GM23338 (cell line): ENCODE results near the gene ISG15. TPM values are rescaled to one million over a fixed set of nuclear protein-coding genes. Genes with fewer than 3 reads are reported as not detected.

Source experiments
- ATAC-seq: fragments of 200-7000 bp; cut with Tn5 transposase; 3 replicates; pipeline ENCODE4 v1.9.1; 2020
- DNase-seq: peaks from one replicate; pipeline ENCODE4 v3.0.0-alpha.2; 2015; ENCODE audit warnings: low spot score
- H2AFZ ChIP-seq: fragments of 200-600 bp; sonication (generic); 2 replicates; pipeline ENCODE4 v1.8.0; 2016; ENCODE audit warnings: antibody characterized with exemption, mild to moderate bottlenecking, moderate library complexity
- H3F3A ChIP-seq: fragments of 200-600 bp; sonication (generic); replicated peaks from 2 replicates; pipeline ENCODE4 v1.8.0; 2017; ENCODE audit warnings: antibody characterized with exemption, mixed run types, low read depth
- H3K27ac ChIP-seq: fragments of 200-600 bp; sonication (generic); 2 replicates; pipeline ENCODE4 v1.6.1; 2016; ENCODE audit warnings: low read depth
- H3K27me3 ChIP-seq: fragments of 200-600 bp; sonication (generic); 2 replicates; pipeline ENCODE4 v1.8.0; 2016; ENCODE audit warnings: mild to moderate bottlenecking, mixed run types, moderate library complexity; ENCODE audit not compliant: insufficient read depth
- H3K36me3 ChIP-seq: fragments of 200-600 bp; sonication (generic); 2 replicates; pipeline ENCODE4 v1.8.0; 2016; ENCODE audit warnings: mild to moderate bottlenecking; ENCODE audit not compliant: insufficient read depth
- H3K4me1 ChIP-seq: fragments of 200-600 bp; sonication (generic); 2 replicates; pipeline ENCODE4 v1.8.0; 2016; ENCODE audit warnings: mild to moderate bottlenecking, moderate library complexity; ENCODE audit not compliant: insufficient read depth
- H3K4me2 ChIP-seq: fragments of 200-600 bp; sonication (generic); 2 replicates; pipeline ENCODE4 v1.7.1; 2017; ENCODE audit warnings: mixed run types
- H3K4me3 ChIP-seq: fragments of 200-600 bp; sonication (generic); 2 replicates; pipeline ENCODE4 v1.6.1; 2016; ENCODE audit warnings: mixed run types
- H3K79me2 ChIP-seq: fragments of 200-600 bp; sonication (generic); replicated peaks from 2 replicates; pipeline ENCODE4 v1.8.0; 2017; ENCODE audit warnings: mild to moderate bottlenecking; ENCODE audit not compliant: insufficient read depth
- H3K9me2 ChIP-seq: fragments of 200-600 bp; sonication (generic); 2 replicates; pipeline ENCODE4 v1.8.0; 2017; ENCODE audit not compliant: insufficient read depth
- H4K20me1 ChIP-seq: fragments of 200-600 bp; sonication (generic); replicated peaks from 2 replicates; pipeline ENCODE4 v1.8.0; 2017; ENCODE audit warnings: mild to moderate bottlenecking; ENCODE audit not compliant: insufficient read depth
- H3K27ac Mint-ChIP-seq: 2 replicates; pipeline ENCODE4 v1.8.0; 2020; ENCODE audit warnings: inconsistent platforms, mild to moderate bottlenecking, moderate library complexity, mixed read lengths
- H3K27me3 Mint-ChIP-seq: 3 replicates; pipeline ENCODE4 v1.8.0; 2022; ENCODE audit warnings: low read depth, mild to moderate bottlenecking, moderate library complexity, mixed read lengths, inconsistent platforms; ENCODE audit not compliant: insufficient read depth, poor library complexity
- H3K36me3 Mint-ChIP-seq: 3 replicates; pipeline ENCODE4 v1.8.0; 2021; ENCODE audit warnings: low read depth, mild to moderate bottlenecking, inconsistent platforms, moderate library complexity, mixed read lengths
- H3K4me1 Mint-ChIP-seq: 3 replicates; pipeline ENCODE4 v1.8.0; 2020; ENCODE audit warnings: mild to moderate bottlenecking, inconsistent platforms, mixed read lengths
- H3K4me3 Mint-ChIP-seq: 3 replicates; pipeline ENCODE4 v1.8.0; 2021; ENCODE audit warnings: moderate library complexity, mild to moderate bottlenecking, inconsistent platforms, mixed read lengths
- H3K9me3 Mint-ChIP-seq: 3 replicates; pipeline ENCODE4 v1.8.0; 2020; ENCODE audit warnings: moderate library complexity, mild to moderate bottlenecking, inconsistent platforms, mixed read lengths
- CREB1 ChIP-seq: fragments of 250-450 bp; sonication (Bioruptor Pico); IDR thresholded peaks from 2 replicates; pipeline ENCODE4 v1.5.0; 2020; ENCODE audit warnings: low read depth, mild to moderate bottlenecking, moderate library complexity
- EZH2phosphoT487 ChIP-seq: fragments of 200-600 bp; sonication (generic); IDR thresholded peaks from one replicate; pipeline ENCODE4 v1.8.1; 2018; ENCODE audit warnings: antibody characterized with exemption; ENCODE audit not compliant: unreplicated experiment
- JUNB ChIP-seq: IDR thresholded peaks from one replicate; pipeline ENCODE4 v1.6.1; 2016; ENCODE audit warnings: antibody characterized with exemption; ENCODE audit not compliant: unreplicated experiment
- NANOG ChIP-seq: IDR thresholded peaks from 2 replicates; pipeline ENCODE4 v1.6.1; 2016; ENCODE audit warnings: antibody characterized with exemption, borderline replicate concordance
- POLR2AphosphoS5 ChIP-seq: IDR thresholded peaks from 2 replicates; pipeline ENCODE4 v1.6.1; 2016; ENCODE audit warnings: antibody characterized with exemption, low read depth
- STAT1 ChIP-seq: IDR thresholded peaks from one replicate; pipeline ENCODE4 v1.6.1; 2016; ENCODE audit warnings: antibody characterized with exemption; ENCODE audit not compliant: unreplicated experiment
- ZNF114 ChIP-seq: fragments of 250-450 bp; sonication (Bioruptor Pico); IDR thresholded peaks from 2 replicates; pipeline ENCODE4 v1.5.0; 2020; ENCODE audit warnings: mild to moderate bottlenecking, moderate library complexity
- polyA plus RNA-seq: library from polyadenylated mRNA; unstranded; fragments of >200 nt; fragmentation: Nextera tagmentation; extraction: Ambion mirVana; gene quantifications from 2 replicates; pipeline ENCODE4 v1.2.1, GENCODE V29; 2016
- total RNA-seq: library from RNA; depleted of rRNA; stranded (reverse); fragments of >200 nt; shearing (Covaris generic); gene quantifications from 2 replicates; pipeline ENCODE4 v1.2.3, GENCODE V29; 2014
- TF ChIP-seq, protein P1 (sequence below), 2 experiments: fragments of 200-600 bp in 1 of 2; sonication (generic) in 1 of 2; conservative IDR thresholded peaks; 2 replicates each; pipeline versions ENCODE4 v1.5.1 to v1.6.1; 2016 to 2017; ENCODE audit warnings: antibody characterized with exemption in 2 of 2, low read depth in 2 of 2, mild to moderate bottlenecking in 2 of 2, moderate library complexity in 1 of 2
- TF ChIP-seq, protein P2 (sequence below): IDR thresholded peaks from one replicate; pipeline ENCODE4 v1.6.1; 2018; ENCODE audit warnings: antibody characterized with exemption; ENCODE audit not compliant: unreplicated experiment

The ISG15 gene
- total and polyA plus RNA-seq, 2 experiments from 2014 or later = 52.9 to 101 TPM

DNA sequence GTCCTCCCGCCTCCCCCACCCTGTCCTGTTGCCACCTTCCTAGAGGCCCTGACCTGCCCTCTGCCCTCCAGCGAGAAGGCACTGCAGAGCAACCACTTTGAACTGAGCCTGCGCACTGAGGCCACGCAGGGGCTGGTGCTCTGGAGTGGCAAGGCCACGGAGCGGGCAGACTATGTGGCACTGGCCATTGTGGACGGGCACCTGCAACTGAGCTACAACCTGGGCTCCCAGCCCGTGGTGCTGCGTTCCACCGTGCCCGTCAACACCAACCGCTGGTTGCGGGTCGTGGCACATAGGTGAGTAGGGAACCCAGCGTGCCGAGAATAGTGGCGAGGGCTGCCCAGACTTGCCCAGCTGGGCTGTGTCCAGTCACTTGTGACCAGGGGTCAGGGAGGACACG, 40.4 kb downstream of the ISG15 start (continued):
- TF ChIP-seq, protein P1, sequence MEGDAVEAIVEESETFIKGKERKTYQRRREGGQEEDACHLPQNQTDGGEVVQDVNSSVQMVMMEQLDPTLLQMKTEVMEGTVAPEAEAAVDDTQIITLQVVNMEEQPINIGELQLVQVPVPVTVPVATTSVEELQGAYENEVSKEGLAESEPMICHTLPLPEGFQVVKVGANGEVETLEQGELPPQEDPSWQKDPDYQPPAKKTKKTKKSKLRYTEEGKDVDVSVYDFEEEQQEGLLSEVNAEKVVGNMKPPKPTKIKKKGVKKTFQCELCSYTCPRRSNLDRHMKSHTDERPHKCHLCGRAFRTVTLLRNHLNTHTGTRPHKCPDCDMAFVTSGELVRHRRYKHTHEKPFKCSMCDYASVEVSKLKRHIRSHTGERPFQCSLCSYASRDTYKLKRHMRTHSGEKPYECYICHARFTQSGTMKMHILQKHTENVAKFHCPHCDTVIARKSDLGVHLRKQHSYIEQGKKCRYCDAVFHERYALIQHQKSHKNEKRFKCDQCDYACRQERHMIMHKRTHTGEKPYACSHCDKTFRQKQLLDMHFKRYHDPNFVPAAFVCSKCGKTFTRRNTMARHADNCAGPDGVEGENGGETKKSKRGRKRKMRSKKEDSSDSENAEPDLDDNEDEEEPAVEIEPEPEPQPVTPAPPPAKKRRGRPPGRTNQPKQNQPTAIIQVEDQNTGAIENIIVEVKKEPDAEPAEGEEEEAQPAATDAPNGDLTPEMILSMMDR (conservative IDR thresholded peaks at IDR 0.05; ENCODE audit: low read depth in 2 of 2) = no peak
- TF ChIP-seq POLR2AphosphoS5 (no peak), EZH2phosphoT487 (no peak)
- TF ChIP-seq, protein P2, sequence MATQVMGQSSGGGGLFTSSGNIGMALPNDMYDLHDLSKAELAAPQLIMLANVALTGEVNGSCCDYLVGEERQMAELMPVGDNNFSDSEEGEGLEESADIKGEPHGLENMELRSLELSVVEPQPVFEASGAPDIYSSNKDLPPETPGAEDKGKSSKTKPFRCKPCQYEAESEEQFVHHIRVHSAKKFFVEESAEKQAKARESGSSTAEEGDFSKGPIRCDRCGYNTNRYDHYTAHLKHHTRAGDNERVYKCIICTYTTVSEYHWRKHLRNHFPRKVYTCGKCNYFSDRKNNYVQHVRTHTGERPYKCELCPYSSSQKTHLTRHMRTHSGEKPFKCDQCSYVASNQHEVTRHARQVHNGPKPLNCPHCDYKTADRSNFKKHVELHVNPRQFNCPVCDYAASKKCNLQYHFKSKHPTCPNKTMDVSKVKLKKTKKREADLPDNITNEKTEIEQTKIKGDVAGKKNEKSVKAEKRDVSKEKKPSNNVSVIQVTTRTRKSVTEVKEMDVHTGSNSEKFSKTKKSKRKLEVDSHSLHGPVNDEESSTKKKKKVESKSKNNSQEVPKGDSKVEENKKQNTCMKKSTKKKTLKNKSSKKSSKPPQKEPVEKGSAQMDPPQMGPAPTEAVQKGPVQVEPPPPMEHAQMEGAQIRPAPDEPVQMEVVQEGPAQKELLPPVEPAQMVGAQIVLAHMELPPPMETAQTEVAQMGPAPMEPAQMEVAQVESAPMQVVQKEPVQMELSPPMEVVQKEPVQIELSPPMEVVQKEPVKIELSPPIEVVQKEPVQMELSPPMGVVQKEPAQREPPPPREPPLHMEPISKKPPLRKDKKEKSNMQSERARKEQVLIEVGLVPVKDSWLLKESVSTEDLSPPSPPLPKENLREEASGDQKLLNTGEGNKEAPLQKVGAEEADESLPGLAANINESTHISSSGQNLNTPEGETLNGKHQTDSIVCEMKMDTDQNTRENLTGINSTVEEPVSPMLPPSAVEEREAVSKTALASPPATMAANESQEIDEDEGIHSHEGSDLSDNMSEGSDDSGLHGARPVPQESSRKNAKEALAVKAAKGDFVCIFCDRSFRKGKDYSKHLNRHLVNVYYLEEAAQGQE = no peak

DNA sequence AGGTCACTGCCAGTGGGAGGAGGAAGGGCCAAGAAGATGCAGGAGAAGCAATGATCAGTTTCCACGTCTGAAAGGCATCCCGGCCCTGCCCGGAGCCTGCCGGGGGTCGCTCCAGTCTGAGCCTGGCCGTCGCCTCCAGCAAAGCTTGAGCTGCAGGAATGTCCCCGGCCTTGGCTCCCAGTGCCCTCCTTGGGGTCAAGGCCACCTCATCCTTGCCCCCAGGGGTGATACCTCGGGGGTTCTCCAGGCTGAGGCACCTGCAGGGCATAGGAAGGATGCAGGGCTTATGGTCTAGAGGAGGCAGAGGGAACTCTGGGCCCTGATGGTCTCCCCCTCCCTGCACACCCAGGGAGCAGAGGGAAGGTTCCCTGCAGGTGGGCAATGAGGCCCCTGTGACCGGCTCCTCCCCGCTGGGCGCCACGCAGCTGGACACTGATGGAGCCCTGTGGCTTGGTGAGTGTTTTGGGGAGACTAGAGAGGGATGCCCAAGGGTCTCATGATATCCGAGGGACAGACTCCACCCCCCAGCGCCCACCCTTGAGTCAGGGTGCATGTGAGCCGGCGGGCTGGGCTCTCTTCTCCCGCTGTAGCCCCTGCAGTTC, 40.9 kb downstream of the ISG15 start:
- Histone ChIP-seq H4K20me1 (no peaks in the 10 kb centered on the region; the same call in 1 of the 2 replicates), H2AFZ (no peak overlapping the region), H3K4me1 (no peaks in the 10 kb centered on the region; the same call in 1 of the 2 replicates), H3K4me2 (no peak overlapping the region), H3F3A (0 out of 2 replicates have a peak, but pooled peaks cover 13% of the 10 kb centered on the region), H3K4me3 (no peak overlapping the region), H3K9me2 (no peaks in the 10 kb centered on the region), H3K79me2 (no peaks in the 10 kb centered on the region), H3K27ac (no peak overlapping the region), H3K27me3 (peaks cover 18% of the 10 kb centered on the region), H3K36me3 (peaks cover 4% of the 10 kb centered on the region; the same call in 1 of the 2 replicates)
- H3K36me3 Mint-ChIP-seq = peaks cover 18% of the 10 kb centered on the region
- H3K4me1 Mint-ChIP-seq = peaks cover 3% of the 10 kb centered on the region; the same call in 2 of the 3 replicates
- no peak for TF ChIP-seq STAT1
- TF ChIP-seq JUNB = no peak
- TF ChIP-seq NANOG = no peak
- DNase-seq (no peak), ATAC-seq (no peak)
- H3K9me3 Mint-ChIP-seq = peaks cover 2% of the 10 kb centered on the region; the same call in 1 of the 3 replicates
- no peak overlapping the region for H3K4me3 Mint-ChIP-seq
- H3K27me3 Mint-ChIP-seq = peaks cover 27% of the 10 kb centered on the region
- no peak overlapping the region for H3K27ac Mint-ChIP-seq

DNA sequence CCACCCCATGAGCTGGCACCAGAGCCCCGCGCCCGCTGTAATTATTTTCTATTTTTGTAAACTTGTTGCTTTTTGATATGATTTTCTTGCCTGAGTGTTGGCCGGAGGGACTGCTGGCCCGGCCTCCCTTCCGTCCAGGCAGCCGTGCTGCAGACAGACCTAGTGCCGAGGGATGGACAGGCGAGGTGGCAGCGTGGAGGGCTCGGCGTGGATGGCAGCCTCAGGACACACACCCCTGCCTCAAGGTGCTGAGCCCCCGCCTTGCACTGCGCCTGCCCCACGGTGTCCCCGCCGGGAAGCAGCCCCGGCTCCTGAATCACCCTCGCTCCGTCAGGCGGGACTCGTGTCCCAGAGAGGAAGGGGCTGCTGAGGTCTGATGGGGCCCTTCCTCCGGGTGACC, 41.7 kb downstream of the ISG15 start:
- Mint-ChIP-seq H3K9me3 (peaks cover 2% of the 10 kb centered on the region; the same call in 1 of the 3 replicates), H3K36me3 (peaks cover 18% of the 10 kb centered on the region), H3K27me3 (peaks cover 28% of the 10 kb centered on the region), H3K27ac (no peak overlapping the region), H3K4me3 (no peak overlapping the region), H3K4me1 (peaks cover 3% of the 10 kb centered on the region; the same call in 2 of the 3 replicates)
- Histone ChIP-seq H3K4me2 (no peak overlapping the region), H3K27me3 (peaks cover 21% of the 10 kb centered on the region), H3K9me2 (no peaks in the 10 kb centered on the region), H3K4me1 (no peaks in the 10 kb centered on the region; the same call in 1 of the 2 replicates), H3K27ac (no peak overlapping the region), H2AFZ (no peak overlapping the region), H3F3A (0 out of 2 replicates have a peak, but pooled peaks cover 15% of the 10 kb centered on the region), H3K36me3 (peaks cover 4% of the 10 kb centered on the region; the same call in 1 of the 2 replicates), H3K79me2 (no peaks in the 10 kb centered on the region), H3K4me3 (no peak overlapping the region), H4K20me1 (no peaks in the 10 kb centered on the region; the same call in 1 of the 2 replicates)
- DNase-seq (no peak), ATAC-seq (no peak)
- TF ChIP-seq CREB1 (CRISPR knock-in tag) = no peak
- TF ChIP-seq POLR2AphosphoS5 = no peak
- TF ChIP-seq, protein P2 = no peak
- no peak for TF ChIP-seq EZH2phosphoT487
- no peak for TF ChIP-seq JUNB
- TF ChIP-seq ZNF114 (CRISPR knock-in tag) = no peak
